ENCODE measurements around the gene MDFI.

MDFI gene, protein sequence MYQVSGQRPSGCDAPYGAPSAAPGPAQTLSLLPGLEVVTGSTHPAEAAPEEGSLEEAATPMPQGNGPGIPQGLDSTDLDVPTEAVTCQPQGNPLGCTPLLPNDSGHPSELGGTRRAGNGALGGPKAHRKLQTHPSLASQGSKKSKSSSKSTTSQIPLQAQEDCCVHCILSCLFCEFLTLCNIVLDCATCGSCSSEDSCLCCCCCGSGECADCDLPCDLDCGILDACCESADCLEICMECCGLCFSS

DNA sequence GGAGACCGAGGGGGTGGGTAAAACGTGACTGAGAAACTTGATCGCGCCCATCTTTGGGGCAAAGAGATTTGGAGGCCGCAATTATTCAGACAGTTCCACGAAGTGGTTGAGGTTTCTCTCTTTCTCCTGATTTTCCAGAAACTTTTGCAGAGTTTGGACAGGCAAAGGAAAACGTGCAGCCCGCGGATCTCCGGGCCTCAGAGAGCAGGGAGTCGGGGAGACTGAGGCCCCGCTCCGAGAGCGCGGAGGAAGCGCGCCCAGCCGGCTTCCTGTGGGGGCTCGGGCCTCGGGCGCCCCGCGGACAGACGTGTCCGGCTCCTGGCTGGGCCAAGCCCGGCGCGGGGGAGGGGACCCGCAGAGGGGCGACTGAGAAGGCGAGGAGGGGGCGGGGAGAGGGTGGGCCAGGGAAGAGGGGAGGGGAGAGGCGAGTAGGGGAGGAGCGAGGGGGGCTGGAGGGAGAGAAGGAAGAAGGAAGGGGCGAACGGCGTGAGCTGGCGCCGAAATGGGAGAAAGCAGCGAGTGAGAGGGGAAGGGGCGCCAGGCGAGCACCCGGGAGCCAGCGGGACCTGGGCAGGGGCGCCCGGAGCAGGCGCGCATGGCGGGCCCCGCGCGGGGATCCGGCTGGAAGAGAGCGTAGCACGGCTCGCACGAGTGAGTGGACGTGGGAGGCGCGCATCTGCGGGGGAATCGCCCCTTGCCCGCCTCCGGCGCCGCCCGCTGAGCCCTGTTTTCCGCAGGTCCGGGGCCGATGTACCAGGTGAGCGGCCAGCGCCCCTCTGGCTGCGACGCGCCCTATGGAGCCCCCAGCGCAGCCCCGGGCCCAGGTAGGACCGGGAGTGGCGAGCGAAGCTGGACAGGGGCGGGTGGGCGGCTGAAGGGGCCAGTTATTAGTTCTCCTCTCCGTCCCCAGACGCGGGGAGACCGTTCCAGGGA, at the start of gene MDFI:
Gene MDFI (plus strand): TSS at position 467 of the 933 bp plus-strand sequence. CDS start 282 bp downstream, at position 749.
- no peak for DNase-seq

- DNase-seq: no peak
Measured at GRCh38 chr6:41589223-41589622, 49.0 kb upstream of the MDFI start.

DNA sequence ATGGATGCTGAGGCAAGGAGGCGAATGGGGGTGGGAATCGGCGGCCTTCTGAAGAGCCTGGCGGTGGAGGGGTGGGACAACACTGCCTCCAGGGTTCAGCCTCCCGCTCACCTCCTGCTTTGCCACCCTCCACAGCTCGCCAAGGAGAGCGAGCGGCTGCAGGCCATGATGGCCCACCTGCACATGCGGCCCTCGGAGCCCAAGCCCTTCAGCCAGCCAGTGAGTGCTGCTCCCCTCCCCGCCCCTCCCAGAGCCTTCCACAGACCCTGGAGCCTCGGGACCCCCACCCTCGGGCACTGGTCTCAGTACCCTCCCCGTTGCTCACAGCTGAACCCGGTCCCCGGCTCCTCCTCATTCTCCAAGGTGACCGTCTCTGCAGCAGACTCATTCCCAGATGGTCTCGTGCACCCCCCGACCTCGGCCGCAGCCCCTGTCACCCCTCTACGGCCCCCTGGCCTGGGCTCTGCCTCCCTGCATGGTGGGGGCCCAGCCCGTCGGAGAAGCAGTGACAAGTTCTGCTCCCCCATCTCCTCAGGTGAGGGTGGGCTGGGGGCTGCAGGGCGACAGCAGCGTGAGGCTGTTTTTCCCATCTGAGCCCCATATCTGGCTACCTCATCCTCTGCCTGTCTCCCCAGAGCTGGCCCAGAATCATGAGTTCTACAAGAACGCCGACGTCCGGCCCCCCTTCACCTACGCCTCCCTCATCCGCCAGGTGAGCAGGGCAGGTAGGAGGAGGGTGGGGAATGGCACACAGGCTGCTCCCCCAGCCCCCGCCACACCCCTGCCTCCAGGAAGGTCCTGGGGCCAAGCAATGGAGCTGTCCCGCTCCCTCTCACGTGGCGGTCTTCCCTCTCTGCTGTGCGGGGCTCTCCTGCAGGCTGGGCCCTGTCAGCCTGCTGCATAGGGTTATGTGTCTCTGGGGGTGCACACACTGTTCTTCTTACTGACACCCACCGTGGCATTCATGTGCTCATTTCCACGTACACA, 48.3 kb upstream of the MDFI start:
- DNase-seq: no peak

DNA sequence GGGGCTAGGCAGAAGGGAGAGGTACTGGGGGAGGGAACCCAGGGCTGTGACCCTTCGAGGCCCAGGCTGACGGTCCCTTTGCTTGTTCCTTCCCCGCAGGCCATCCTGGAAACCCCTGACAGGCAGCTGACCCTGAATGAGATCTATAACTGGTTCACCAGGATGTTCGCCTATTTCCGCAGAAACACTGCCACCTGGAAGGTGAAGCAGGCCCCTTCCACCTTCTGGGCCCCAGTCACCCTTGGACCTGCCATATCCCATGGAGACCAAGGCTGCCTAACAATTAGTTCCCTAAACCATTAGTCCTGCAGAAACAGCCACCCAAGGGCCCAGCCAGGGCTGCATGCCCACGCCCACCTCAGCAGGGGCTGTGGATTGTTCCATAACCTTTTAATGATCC, 47.1 kb upstream of the MDFI start:
- no peak for DNase-seq

DNA sequence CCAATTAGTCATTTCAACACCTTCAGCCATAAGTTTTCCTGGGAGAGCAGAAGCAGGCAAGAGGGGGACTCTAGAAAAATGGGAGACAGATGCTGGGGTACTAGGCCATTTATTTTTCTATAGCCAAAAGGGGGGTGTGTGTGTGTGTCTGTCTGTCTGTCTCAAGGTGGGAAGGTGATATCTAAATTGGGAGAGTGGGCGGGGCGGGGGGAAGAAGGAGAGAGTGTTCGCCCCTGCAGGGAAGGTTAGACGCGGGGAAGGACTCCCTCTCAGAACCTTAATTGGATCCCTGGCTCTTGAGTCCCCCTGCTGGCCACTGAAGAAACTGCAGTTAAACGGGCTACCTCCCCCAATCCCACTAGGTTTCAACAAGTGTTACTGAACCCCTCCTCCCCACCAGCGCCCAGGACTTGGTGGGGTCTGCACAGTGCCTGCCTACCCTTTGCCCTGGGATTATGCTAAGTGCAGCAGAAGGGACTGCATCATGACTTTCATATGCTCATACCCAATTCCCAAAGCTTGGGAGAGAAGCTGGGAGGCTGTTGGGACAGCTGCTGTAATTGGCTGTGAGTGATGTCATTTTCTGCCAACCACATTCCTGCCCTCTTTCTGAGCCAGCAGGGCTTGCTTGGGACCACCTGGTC, 46.3 kb upstream of the MDFI start:
- DNase-seq: peak; percentile 75

DNA sequence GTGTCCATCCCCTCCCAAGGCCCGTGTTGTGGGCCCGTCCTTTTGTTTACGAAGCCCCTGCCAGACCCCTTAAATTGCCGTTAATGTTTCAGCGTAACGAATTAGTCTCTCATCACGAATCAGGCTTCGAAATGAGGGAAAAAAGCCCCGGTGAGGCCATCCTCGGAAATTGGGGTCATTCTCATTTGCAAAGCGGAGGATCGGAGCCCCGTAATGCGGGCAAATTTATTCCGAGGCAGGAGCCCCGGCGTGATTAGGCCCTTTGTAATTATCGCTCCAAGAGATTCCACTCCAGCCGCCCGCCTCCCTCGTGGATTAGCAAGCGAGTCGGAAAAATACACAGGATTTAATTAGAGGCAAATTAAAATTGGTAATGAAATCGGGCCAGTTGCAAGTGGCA, 44.9 kb upstream of the MDFI start:
- DNase-seq: no peak

- DNase-seq: no peak
Measured at GRCh38 chr6:41593839-41594238, 44.4 kb upstream of the MDFI start.

DNA sequence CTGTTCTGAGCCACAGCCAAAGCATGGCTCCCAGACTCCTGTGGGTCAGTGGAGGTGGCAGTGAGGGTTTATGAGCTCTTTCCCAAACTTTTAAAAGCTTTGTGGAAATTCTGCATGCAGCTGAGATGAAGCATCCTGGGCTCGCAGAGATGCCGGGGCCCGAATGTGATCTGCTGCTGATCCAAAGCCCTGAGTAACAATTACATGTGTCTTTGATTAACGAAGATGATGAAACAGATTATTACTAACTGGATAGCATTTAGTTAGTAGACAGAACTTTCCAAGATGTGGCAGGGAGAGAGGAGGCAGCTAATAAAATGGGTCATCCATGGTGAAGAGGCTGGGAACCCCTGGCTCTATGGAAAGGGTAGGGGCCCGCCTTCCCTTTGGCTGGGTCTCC, 43.9 kb upstream of the MDFI start:
- DNase-seq: no peak

DNA sequence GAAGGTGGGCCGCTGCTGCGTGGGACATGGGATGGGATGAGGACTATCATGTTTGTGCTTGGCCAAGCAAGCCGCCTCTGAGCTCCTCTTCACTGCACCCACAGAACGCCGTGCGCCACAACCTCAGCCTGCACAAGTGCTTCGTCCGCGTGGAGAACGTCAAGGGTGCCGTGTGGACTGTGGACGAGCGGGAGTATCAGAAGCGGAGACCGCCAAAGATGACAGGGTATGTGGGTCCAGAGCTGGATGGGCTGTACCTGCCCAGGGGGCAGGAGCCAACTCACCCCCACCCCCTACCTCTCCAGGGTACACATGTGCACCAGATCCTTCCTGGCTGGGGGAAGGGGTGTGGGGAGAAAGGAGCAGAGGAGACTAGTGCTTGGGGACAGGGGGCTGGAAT, 43.5 kb upstream of the MDFI start:
- DNase-seq: no peak

- no peak for DNase-seq
Measured at GRCh38 chr6:41595166-41595565, 43.1 kb upstream of the MDFI start.

DNA sequence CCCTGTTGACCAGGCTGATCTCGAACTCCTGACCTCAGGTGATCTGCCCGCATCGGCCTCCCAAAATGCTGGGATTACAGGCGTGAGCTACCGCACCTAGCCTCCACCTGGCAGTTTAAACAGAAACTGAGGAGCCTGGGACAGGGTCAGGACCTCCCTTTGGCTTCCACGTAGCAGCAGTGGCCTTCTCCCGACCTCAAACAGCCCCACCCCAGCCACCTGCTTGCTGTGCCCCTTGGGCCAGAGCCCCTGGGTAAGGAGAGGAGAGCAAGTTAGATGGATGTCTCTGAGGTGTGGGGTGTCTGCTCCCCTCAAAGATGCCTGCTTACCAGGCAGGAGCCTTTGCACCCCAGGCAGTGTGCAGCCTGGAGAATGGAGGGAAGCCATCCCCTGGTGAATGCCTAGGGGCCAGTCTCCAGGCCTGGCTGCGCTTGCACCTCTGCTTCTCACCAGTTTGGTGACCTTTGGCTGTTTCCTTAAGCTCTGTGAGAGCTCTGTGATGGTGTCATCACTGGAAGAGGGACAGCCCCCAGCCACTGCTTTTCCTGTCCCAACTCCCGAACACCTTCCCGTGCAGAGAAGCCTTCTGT, 42.1 kb upstream of the MDFI start:
- no peak for DNase-seq

- no peak for DNase-seq
Measured at GRCh38 chr6:41596807-41597206, 41.5 kb upstream of the MDFI start.

GRCh38 chr6:41597246-41598000, 40.8 kb upstream of the MDFI start:
- DNase-seq: no peak

DNA sequence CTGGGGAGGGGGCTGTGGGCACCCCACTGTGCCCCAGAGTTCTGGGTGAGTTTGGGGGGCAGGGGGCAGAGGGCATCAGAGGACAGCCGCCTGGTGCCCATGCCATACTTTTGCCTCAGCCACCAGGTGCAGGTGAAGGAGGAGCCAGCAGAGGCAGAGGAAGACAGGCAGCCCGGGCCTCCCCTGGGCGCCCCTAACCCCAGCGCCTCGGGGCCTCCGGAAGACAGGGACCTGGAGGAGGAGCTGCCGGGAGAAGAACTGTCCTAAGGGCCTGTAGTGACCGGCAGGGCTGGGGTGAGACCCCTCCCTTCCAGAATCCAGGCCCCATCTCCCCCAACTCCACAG, 39.6 kb upstream of the MDFI start:
- DNase-seq: no peak

GRCh38 chr6:41599015-41599851, 39.0 kb upstream of the MDFI start:
- DNase-seq: no peak

- DNase-seq: no peak
Measured at GRCh38 chr6:41599852-41600445, 38.3 kb upstream of the MDFI start.

DNA sequence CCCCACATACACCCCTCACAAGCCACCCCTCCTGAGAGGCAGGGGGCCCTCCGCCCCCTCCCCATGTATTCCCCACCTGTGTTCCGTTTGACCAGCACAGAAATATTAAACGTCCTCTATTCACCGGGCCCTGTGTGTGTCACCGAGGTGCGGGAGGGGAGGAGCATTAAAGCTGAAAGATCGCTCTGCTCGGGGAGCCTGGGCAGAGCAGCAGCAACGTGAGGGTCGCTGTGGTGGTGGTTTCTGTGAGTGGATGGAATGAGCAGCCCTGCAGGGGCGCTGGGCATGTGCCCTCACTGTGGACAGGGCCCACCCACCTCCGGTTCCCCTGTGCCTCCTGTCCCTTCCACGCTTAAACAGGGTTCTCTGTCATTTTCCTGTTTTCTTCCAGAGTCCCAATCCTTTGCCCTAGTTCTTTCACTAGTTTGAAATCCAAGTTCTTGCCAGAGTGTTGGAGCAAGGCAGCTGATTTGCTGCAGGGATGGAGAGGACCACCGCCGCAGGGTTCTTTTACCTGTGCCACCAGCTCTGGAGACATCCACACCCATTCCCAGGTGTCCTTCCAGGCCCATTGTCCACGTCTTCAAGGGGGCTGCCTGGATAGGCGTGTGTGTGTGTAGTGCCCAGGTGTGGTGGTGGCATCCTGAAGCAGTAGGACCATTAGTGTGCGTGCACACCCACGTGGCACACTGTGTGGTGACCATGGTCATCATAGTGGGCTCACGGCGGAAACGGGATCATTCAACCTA, 37.6 kb upstream of the MDFI start:
- no peak for DNase-seq

DNA sequence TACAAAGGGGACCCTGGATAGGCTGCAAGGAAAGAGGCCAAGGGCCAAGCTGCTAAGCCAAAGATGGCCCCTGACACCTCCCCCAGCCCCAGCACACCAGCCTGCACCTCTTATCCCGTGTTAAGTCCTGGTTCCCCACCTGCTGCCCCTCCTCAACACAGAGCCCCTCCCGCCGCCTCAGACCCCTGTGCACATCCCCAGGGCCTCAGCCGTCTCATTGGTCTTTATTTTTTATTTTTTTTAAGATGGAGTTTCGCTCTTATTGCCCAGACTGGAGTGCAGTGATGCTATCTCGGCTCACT, 37.1 kb upstream of the MDFI start:
- no peak for DNase-seq

DNA sequence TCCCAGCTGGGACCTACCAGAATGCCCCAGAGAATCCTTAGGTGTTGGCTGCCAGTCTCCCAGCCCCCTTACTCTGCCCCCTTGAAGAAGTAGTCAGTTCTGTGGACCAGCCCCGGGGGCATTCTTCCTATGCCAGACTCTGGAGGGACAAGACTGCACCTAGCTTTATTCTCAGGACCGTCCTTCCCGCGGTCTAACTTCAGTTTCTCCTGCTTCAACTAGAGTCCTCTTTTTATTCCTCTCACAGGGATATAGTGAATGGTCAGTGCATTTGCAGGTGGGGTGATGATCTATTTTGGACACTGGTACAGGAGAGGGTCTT, 35.9 kb upstream of the MDFI start:
- DNase-seq: no peak
